GM12875 (cell line): ENCODE measurements around the gene PBX1.

Source experiments
- H3K4me3 ChIP-seq: one replicate; pipeline ENCODE4 v1.5.1; 2011; ENCODE audit warnings: low read depth, low read length, control low read depth
- TF ChIP-seq, protein P1 (sequence below): IDR thresholded peaks from 2 replicates; pipeline ENCODE4 v1.5.1; 2011; ENCODE audit warnings: low read depth, mild to moderate bottlenecking, control low read depth, inconsistent platforms, low read length, moderate library complexity, borderline replicate concordance; ENCODE audit not compliant: insufficient read depth

PBX1 gene

DNA sequence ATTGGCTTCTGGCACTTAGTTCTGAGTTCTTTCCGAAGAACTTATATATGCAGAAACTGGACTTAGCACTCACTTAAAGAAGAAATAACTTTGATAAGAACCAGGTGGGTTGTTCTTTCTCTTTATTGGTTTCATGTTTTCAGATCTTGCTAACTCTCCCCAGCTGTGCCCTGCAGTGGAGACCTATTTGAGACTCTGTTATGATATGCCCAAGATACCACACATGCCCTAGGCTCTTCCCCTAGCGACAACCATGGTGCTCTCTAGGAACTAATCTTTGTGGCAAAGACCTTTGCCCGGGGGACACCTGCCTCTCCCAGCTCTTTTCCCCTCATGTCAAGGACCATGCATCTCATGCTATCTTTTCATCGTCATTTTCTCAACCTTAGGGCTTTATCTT lies 128.8 kb downstream of the PBX1 start:
- TF ChIP-seq, protein P1, sequence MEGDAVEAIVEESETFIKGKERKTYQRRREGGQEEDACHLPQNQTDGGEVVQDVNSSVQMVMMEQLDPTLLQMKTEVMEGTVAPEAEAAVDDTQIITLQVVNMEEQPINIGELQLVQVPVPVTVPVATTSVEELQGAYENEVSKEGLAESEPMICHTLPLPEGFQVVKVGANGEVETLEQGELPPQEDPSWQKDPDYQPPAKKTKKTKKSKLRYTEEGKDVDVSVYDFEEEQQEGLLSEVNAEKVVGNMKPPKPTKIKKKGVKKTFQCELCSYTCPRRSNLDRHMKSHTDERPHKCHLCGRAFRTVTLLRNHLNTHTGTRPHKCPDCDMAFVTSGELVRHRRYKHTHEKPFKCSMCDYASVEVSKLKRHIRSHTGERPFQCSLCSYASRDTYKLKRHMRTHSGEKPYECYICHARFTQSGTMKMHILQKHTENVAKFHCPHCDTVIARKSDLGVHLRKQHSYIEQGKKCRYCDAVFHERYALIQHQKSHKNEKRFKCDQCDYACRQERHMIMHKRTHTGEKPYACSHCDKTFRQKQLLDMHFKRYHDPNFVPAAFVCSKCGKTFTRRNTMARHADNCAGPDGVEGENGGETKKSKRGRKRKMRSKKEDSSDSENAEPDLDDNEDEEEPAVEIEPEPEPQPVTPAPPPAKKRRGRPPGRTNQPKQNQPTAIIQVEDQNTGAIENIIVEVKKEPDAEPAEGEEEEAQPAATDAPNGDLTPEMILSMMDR: no peak
- no peak overlapping the region for H3K4me3 ChIP-seq

DNA sequence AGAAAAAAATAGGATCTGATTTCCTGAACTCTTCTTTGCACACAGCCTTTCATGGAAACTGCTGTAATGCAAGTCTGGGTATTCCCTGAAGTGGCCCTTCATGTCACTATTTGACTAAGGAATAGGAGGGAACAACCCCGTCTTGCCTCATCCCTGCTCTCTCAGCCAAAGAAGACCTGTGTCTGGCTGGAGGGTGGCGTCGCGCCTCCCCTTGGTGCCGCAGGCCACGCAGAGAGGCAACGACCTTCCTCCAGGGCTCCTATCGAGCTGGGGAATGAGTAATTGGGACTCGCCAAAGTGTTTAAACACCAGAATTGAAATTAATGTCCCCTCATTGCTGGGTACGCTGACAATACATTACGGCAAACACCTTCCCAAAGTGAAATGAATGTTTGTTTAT lies 129.8 kb downstream of the PBX1 start:
- TF ChIP-seq, protein P1: no peak
- no peak overlapping the region for H3K4me3 ChIP-seq

DNA sequence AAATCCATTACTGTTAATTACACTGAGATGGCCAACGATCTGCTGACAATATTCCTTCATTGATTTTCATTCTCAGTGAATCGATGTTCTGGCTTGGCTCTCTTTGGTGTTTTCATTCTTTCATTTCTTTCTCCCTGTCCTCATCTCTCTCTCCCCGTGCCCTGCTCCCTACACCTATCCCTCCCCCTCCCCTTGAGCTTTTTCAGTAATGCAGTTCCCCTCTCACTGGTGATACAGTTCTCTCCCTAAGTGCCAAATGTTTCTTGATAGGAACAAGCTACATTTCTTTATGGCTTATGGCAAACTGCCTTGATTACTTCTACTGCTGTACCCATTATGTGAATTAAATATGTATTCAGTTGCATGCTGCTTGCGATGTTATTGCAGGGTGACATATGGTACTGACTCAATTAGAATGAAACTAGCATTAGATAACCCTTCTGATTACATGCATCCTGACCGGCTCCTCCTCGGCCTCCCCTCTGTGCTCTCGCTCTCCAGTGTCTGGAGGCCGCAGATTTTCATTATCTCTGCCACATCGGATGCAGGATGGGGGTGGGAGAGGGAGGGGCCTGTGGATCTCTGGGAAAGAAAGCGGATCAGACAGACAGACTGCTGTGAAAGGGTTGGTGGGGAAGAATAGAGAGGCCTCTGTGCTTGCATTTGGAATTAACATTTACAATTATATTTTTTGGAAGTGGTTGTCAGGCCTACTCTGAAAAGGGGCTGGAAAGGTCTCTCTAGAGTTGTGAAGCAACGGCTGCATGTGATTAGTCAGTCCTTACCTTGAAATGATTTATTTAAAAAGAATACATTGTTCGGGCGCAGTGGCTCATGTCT lies 130.9 kb downstream of the PBX1 start:
- H3K4me3 ChIP-seq: no peak overlapping the region
- TF ChIP-seq, protein P1: no peak

DNA sequence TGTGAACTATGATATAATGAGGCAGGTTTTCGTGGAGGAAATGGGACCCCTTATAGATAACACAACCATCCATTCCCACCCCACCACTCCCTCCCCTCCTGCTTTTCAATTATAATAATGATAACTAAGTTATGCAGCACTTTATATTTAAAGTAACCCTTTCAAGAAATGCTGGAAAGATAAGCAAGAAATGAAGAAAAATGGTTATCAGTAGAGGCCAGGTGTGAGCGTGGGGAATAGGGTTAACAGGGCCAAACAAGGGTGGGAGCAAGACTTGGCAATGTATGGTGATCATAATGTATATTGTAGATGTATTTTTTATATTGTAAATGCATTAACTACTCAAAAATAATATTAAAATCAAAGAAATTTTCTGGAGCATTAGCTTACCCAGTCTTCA lies 133.4 kb downstream of the PBX1 start:
- no peak overlapping the region for H3K4me3 ChIP-seq
- TF ChIP-seq, protein P1: no peak

DNA sequence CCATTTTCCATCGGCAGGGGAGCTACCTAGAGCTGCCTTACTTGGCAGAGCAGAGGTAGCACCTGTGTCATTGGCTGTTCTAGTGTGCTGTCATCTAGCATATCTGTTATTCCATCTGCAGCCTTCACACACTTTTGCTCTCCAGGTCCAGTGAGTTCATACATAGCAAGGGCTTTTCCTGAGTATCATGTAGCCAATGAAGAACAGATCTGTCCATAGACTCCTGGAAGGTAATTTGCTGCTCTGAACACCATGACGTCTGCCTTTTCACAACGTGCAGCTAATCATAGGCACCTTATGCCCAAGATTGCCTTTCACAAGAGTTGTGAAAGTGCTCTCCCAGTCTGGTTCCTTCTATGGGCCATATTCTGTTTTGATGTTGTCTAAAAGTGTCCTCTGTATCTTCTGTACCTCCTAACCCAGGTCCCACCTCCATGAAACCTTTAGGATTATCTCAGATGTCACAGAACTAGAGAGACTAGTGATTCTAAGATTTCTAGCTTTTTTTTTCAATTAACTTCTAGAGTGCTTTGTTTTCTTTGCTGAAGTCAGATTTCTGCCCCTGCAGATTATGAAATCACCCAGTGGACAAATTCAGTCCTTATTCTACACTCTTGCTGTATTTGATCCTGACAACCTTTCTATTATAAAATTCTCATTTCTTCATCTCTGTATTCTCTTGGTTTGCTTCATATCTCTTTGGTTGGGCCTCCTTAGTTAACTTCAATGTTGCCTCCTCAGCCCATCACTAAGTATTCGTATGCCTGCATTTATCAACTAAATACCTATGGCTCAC lies 134.8 kb downstream of the PBX1 start:
- TF ChIP-seq, protein P1: no peak
- H3K4me3 ChIP-seq: no peak overlapping the region

DNA sequence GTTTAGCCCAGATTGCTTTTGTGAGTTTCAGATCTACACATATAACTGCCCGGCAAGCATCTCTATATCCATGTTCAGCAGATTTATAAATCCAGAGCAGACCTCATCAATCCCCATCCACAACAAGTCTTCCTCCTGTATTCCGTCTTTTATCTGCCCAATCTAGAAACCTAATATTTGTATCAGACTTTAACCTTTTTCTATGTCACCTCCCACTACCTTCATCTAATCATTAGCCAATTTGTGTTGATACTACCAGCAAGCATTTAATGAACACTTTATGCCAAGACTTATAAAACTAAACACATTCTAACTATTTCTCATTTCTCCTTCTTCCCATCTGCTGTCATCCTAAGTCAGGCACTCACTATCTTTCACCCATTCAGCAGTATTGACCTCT lies 135.5 kb downstream of the PBX1 start:
- TF ChIP-seq, protein P1: no peak
- no peak overlapping the region for H3K4me3 ChIP-seq
